ENCODE data around the gene STX12. TPM values are rescaled to one million over a fixed set of nuclear protein-coding genes. Genes with fewer than 3 reads are reported as not detected.
"Not testable (repeated sequence)": the region's sequence is repeated elsewhere in the genome, so short reads cannot be mapped to it uniquely, and the experiment has no call there.

STX12 gene
- total RNA-seq, 4 donors from 2014 or later = 58.7 to 115 (median 69.8) TPM

- intact Hi-C loops (cut with DNase I; ENCODE audit: low total_unique reads) = no loop called here
- no peak for DNase-seq (ENCODE audit: low spot score in 2 of 2)
- no peak overlapping the region for H3K4me3 ChIP-seq (ENCODE audit: low read depth, poor library complexity, severe bottlenecking)
- TF ChIP-seq, protein P1, sequence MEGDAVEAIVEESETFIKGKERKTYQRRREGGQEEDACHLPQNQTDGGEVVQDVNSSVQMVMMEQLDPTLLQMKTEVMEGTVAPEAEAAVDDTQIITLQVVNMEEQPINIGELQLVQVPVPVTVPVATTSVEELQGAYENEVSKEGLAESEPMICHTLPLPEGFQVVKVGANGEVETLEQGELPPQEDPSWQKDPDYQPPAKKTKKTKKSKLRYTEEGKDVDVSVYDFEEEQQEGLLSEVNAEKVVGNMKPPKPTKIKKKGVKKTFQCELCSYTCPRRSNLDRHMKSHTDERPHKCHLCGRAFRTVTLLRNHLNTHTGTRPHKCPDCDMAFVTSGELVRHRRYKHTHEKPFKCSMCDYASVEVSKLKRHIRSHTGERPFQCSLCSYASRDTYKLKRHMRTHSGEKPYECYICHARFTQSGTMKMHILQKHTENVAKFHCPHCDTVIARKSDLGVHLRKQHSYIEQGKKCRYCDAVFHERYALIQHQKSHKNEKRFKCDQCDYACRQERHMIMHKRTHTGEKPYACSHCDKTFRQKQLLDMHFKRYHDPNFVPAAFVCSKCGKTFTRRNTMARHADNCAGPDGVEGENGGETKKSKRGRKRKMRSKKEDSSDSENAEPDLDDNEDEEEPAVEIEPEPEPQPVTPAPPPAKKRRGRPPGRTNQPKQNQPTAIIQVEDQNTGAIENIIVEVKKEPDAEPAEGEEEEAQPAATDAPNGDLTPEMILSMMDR (IDR thresholded peaks at IDR 0.05) = no peak
- TF ChIP-seq POLR2A (IDR thresholded peaks at IDR 0.05) = no peak
- 91 to 93% methylated on average over 6 of the region's 6 CpGs for WGBS, 2 donors
Measured at GRCh38 chr1:27811741-27812500, 38.9 kb downstream of the STX12 start.

GRCh38 chr1:27816921-27817630 is 44.1 kb downstream of the STX12 start:
- 80 to 82% methylated on average over 2 of the region's 2 CpGs for WGBS, 2 donors
- no peak for DNase-seq (ENCODE audit: low spot score in 2 of 2)
- no peak for TF ChIP-seq POLR2A (IDR thresholded peaks at IDR 0.05)
- TF ChIP-seq, protein P1 (IDR thresholded peaks at IDR 0.05) = no peak

DNA sequence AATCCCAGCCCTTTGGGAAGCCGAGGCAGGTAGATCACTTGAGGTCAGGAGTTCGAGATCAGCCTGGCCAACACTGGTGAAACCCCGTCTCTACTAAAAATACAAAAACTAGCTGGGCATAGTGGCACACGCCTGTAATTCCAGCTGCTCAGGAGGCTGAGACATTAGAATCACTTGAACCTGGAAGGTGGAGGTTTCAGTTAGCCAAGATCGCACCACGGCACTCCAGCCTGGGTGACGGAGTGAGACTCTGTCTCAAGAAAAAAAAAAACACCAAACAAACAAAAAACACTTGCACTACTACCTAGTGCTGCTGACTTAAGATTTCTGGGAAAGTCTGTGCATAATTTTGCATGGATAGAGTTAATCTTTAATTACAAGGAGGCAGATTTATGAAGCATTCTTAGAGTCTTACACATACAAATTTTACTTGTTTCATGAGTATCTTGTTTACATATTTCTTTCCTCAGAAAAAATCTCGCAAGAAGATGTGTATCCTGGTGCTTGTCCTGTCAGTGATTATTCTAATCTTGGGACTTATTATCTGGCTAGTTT is 48.8 kb downstream of the STX12 start:
- DNase-seq (ENCODE audit: low spot score in 2 of 2) = no peak
- intact Hi-C loops (cut with DNase I; ENCODE audit: low total_unique reads) = no loop called here
- 90 to 92% methylated on average over 8 of the region's 8 CpGs for WGBS, 2 donors
- H3K4me3 ChIP-seq (ENCODE audit: low read depth, poor library complexity, severe bottlenecking) = no peak overlapping the region
- no peak for TF ChIP-seq POLR2A (IDR thresholded peaks at IDR 0.05)

More at GRCh38 chr1:27816921-27817630, 44.1 kb downstream of the STX12 start:
- H3K4me3 ChIP-seq (ENCODE audit: low read depth, poor library complexity, severe bottlenecking) = no peak overlapping the region
- intact Hi-C loops (cut with DNase I; ENCODE audit: low total_unique reads) = no loop called here

- intact Hi-C loops (cut with DNase I; ENCODE audit: low total_unique reads) = no loop called here
- TF ChIP-seq, protein P1 (IDR thresholded peaks at IDR 0.05) = no peak
- no peak for TF ChIP-seq POLR2A (IDR thresholded peaks at IDR 0.05)
- DNase-seq (ENCODE audit: low spot score in 2 of 2) = no peak
- H3K4me3 ChIP-seq (ENCODE audit: low read depth, poor library complexity, severe bottlenecking) = no peak overlapping the region
- WGBS, 2 donors = 97% methylated on average over 4 of the region's 4 CpGs
Measured at GRCh38 chr1:27823784-27824183, 50.8 kb downstream of the STX12 start.

GRCh38 chr1:27824411-27824810 is 51.4 kb downstream of the STX12 start:
- WGBS, 2 donors = 95 to 97% methylated on average over 4 of the region's 4 CpGs

DNA sequence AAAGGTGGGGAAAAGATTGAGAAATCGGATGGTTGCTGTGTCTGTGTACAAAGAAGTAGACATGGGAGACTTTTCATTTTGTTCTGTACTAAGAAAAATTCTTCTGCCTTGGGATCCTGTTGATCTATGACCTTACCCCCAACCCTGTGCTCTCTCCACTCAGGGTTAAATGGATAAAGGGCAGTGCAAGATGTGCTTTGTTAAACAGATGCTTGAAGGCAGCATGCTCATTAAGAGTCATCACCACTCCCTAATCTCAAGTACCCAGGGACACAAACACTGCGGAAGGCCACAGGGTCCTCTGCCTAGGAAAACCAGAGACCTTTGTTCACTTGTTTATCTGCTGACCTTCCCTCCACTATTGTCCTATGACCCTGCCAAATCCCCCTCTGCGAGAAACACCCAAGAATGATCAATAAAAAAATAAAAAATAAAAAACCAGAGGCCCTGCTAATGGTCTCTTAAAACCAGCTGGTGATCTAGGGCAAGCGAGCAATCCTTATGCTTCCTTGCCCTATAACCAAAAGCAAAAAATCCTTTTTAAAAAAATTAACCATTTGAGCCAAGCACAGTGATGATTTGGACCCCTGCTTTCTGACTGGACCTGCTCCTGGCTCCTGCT is 56.4 kb downstream of the STX12 start:
- DNase-seq (ENCODE audit: low spot score in 2 of 2); H3K4me3 ChIP-seq (ENCODE audit: low read depth, poor library complexity, severe bottlenecking); intact Hi-C loops (cut with DNase I; ENCODE audit: low total_unique reads): not testable (repeated sequence)
- 74 to 82% methylated on average over 3 to 4 of the region's 4 CpGs for WGBS, 2 donors

More at GRCh38 chr1:27824411-27824810, 51.4 kb downstream of the STX12 start:
- no peak overlapping the region for H3K4me3 ChIP-seq (ENCODE audit: low read depth, poor library complexity, severe bottlenecking)
- TF ChIP-seq POLR2A (IDR thresholded peaks at IDR 0.05) = no peak
- TF ChIP-seq, protein P1 (IDR thresholded peaks at IDR 0.05) = no peak
- intact Hi-C loops (cut with DNase I; ENCODE audit: low total_unique reads) = no loop called here
- DNase-seq (ENCODE audit: low spot score in 2 of 2) = no peak

Measured in lower leg skin (tissue), 4 donors.